Measurements from ENCODE around the gene MOCS2. TPM values are rescaled to one million over a fixed set of nuclear protein-coding genes. Genes with fewer than 3 reads are reported as not detected.

The MOCS2 gene
- total RNA-seq, 1 experiment from 2014 or later, result 25.0 TPM

- Histone ChIP-seq H2AFZ (ENCODE audit: low read length) (no peak overlapping the region), H3K4me1 (ENCODE audit: low read length) (no peaks in the 10 kb centered on the region), H4K20me1 (ENCODE audit: insufficient read depth, low read depth, low read length) (no peaks in the 10 kb centered on the region), H3K4me3 (ENCODE audit: low read length) (no peak overlapping the region), H3K27me3 (ENCODE audit: low read length) (no peaks in the 10 kb centered on the region), H3K9me3 (ENCODE audit: low read length) (no peaks in the 10 kb centered on the region), H3K4me2 (ENCODE audit: low read depth, low read length, poor library complexity, severe bottlenecking) (no peak overlapping the region), H3K79me2 (ENCODE audit: low read length) (no peaks in the 10 kb centered on the region), H3K27ac (ENCODE audit: low read length) (no peak overlapping the region), H3K9me2 (replicated peaks; ENCODE audit: insufficient read depth, low read length) (no peaks in the 10 kb centered on the region), H3K9ac (ENCODE audit: low read length) (no peak overlapping the region), H3K36me3 (ENCODE audit: insufficient read depth, low read length) (no peaks in the 10 kb centered on the region)
- DNase-seq, result peak; percentile 35
These were observed 19.3 kb downstream of the MOCS2 start for GRCh38 chr5:53090229-53090628.

DNA sequence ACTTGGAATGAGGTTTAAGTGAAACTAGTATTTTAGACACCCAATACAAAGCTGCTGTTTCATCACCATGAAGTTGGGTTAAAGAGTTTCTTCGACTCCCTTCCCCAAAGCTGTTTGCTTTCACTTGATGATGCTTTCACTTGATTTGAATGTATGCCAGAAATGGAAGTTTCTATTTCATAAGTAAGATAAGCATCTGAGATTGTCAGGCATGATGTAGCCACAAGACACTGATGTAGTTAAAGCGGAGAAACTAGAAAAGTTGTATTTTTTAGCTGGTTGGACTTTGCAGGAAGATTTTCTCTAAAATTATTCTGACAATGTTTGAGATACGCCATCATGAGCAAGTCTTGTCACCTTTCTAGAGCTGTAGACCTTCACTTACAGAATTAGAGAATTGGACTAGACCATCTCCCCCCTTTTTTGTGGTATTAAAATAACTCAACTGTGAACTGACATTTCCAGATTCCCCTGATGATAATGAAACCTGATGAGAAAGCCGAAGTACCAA lies 20.0 kb downstream of the MOCS2 start:
- H3K4me2 ChIP-seq (ENCODE audit: low read depth, low read length, poor library complexity, severe bottlenecking), result no peak overlapping the region
- H3K4me1 ChIP-seq (ENCODE audit: low read length), result no peaks in the 10 kb centered on the region
- no peak overlapping the region for H3K9ac ChIP-seq (ENCODE audit: low read length)
- H4K20me1 ChIP-seq (ENCODE audit: insufficient read depth, low read depth, low read length), result no peaks in the 10 kb centered on the region
- peak; percentile 20 for DNase-seq
- H2AFZ ChIP-seq (ENCODE audit: low read length), result no peak overlapping the region
- no peak overlapping the region for H3K4me3 ChIP-seq (ENCODE audit: low read length)
- H3K9me2 ChIP-seq (replicated peaks; ENCODE audit: insufficient read depth, low read length), result no peaks in the 10 kb centered on the region
- H3K36me3 ChIP-seq (ENCODE audit: insufficient read depth, low read length), result no peaks in the 10 kb centered on the region
- H3K9me3 ChIP-seq (ENCODE audit: low read length), result no peaks in the 10 kb centered on the region
- H3K27me3 ChIP-seq (ENCODE audit: low read length), result no peaks in the 10 kb centered on the region
- H3K79me2 ChIP-seq (ENCODE audit: low read length), result no peaks in the 10 kb centered on the region
- no peak overlapping the region for H3K27ac ChIP-seq (ENCODE audit: low read length)

- no peak overlapping the region for H3K27ac ChIP-seq (ENCODE audit: low read length)
- H3K4me1 ChIP-seq (ENCODE audit: low read length), result no peaks in the 10 kb centered on the region
- H3K9me2 ChIP-seq (replicated peaks; ENCODE audit: insufficient read depth, low read length), result no peaks in the 10 kb centered on the region
- H3K9ac ChIP-seq (ENCODE audit: low read length), result no peak overlapping the region
- no peaks in the 10 kb centered on the region for H3K27me3 ChIP-seq (ENCODE audit: low read length)
- H2AFZ ChIP-seq (ENCODE audit: low read length), result no peak overlapping the region
- no peaks in the 10 kb centered on the region for H3K9me3 ChIP-seq (ENCODE audit: low read length)
- H3K36me3 ChIP-seq (ENCODE audit: insufficient read depth, low read length), result no peaks in the 10 kb centered on the region
- H4K20me1 ChIP-seq (ENCODE audit: insufficient read depth, low read depth, low read length), result no peaks in the 10 kb centered on the region
- DNase-seq, result no peak
- no peak overlapping the region for H3K4me3 ChIP-seq (ENCODE audit: low read length)
- no peaks in the 10 kb centered on the region for H3K79me2 ChIP-seq (ENCODE audit: low read length)
- H3K4me2 ChIP-seq (ENCODE audit: low read depth, low read length, poor library complexity, severe bottlenecking), result no peak overlapping the region
These were observed 21.9 kb downstream of the MOCS2 start for GRCh38 chr5:53087621-53088121.

DNA sequence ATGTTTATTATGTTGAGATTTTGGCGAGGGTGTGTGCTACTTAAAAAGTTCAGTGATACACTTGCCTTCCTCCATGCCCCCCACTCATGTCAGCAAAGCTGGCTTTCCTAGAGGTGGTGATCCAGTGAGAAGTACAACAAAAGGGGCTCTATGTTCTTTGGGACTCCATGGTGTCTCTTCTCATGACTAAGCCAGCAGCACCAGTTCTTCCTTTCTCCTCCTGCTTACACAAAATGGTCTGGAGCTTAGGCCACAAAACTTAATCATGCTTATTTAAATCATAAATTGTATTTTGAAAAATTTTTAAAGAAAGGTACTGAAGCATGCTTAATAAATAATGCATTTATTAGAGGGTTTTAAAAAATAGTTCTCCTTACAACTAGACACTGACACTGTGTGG lies 22.4 kb downstream of the MOCS2 start:
- H3K4me1 ChIP-seq (ENCODE audit: low read length), result no peaks in the 10 kb centered on the region
- H3K27ac ChIP-seq (ENCODE audit: low read length), result no peak overlapping the region
- H3K9me2 ChIP-seq (replicated peaks; ENCODE audit: insufficient read depth, low read length), result no peaks in the 10 kb centered on the region
- H3K4me2 ChIP-seq (ENCODE audit: low read depth, low read length, poor library complexity, severe bottlenecking), result no peak overlapping the region
- H4K20me1 ChIP-seq (ENCODE audit: insufficient read depth, low read depth, low read length), result no peaks in the 10 kb centered on the region
- no peak overlapping the region for H3K4me3 ChIP-seq (ENCODE audit: low read length)
- H2AFZ ChIP-seq (ENCODE audit: low read length), result no peak overlapping the region
- no peaks in the 10 kb centered on the region for H3K79me2 ChIP-seq (ENCODE audit: low read length)
- no peaks in the 10 kb centered on the region for H3K9me3 ChIP-seq (ENCODE audit: low read length)
- no peaks in the 10 kb centered on the region for H3K36me3 ChIP-seq (ENCODE audit: insufficient read depth, low read length)
- no peak overlapping the region for H3K9ac ChIP-seq (ENCODE audit: low read length)
- no peaks in the 10 kb centered on the region for H3K27me3 ChIP-seq (ENCODE audit: low read length)
- no peak for DNase-seq

- Histone ChIP-seq H3K9me2 (replicated peaks; ENCODE audit: insufficient read depth, low read length) (no peaks in the 10 kb centered on the region), H4K20me1 (ENCODE audit: insufficient read depth, low read depth, low read length) (no peaks in the 10 kb centered on the region), H3K9ac (ENCODE audit: low read length) (no peak overlapping the region), H3K9me3 (ENCODE audit: low read length) (no peaks in the 10 kb centered on the region), H2AFZ (ENCODE audit: low read length) (no peak overlapping the region), H3K4me1 (ENCODE audit: low read length) (no peaks in the 10 kb centered on the region), H3K36me3 (ENCODE audit: insufficient read depth, low read length) (no peaks in the 10 kb centered on the region), H3K27me3 (ENCODE audit: low read length) (no peaks in the 10 kb centered on the region), H3K79me2 (ENCODE audit: low read length) (no peaks in the 10 kb centered on the region), H3K4me2 (ENCODE audit: low read depth, low read length, poor library complexity, severe bottlenecking) (no peak overlapping the region), H3K27ac (ENCODE audit: low read length) (no peak overlapping the region), H3K4me3 (ENCODE audit: low read length) (no peak overlapping the region)
- no peak for DNase-seq
These were observed 24.9 kb downstream of the MOCS2 start for GRCh38 chr5:53084546-53085255.

- no peaks in the 10 kb centered on the region for H3K9me2 ChIP-seq (replicated peaks; ENCODE audit: insufficient read depth, low read length)
- no peak overlapping the region for H3K9ac ChIP-seq (ENCODE audit: low read length)
These were observed 25.6 kb downstream of the MOCS2 start for GRCh38 chr5:53083927-53084326.

DNA sequence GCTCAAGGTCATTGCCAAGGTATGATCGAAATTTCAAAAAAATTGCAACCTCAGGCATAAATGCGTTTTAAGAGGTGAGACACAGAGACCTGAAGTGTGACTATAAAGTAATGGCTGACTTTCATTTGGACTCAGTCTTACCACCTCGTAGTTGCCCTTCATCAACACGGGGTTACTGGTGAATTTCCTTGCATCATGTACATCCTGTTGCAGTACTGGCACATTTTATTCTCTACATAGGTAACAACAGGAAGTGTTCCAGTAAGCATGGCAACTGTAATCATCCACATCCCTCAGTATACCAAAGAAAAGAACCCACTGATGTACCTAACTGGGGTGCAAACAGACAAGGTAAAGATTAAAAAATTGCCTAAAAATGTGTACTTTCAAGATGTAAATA lies 29.3 kb downstream of the MOCS2 start:
- H3K36me3 ChIP-seq (ENCODE audit: insufficient read depth, low read length), result no peaks in the 10 kb centered on the region
- no peaks in the 10 kb centered on the region for H3K27me3 ChIP-seq (ENCODE audit: low read length)
- no peaks in the 10 kb centered on the region for H3K9me2 ChIP-seq (replicated peaks; ENCODE audit: insufficient read depth, low read length)
- H3K4me3 ChIP-seq (ENCODE audit: low read length), result no peak overlapping the region
- H3K9me3 ChIP-seq (ENCODE audit: low read length), result no peaks in the 10 kb centered on the region
- H4K20me1 ChIP-seq (ENCODE audit: insufficient read depth, low read depth, low read length), result no peaks in the 10 kb centered on the region
- DNase-seq, result peak; percentile 23
- H3K9ac ChIP-seq (ENCODE audit: low read length), result no peak overlapping the region
- H3K4me2 ChIP-seq (ENCODE audit: low read depth, low read length, poor library complexity, severe bottlenecking), result no peak overlapping the region
- no peak overlapping the region for H2AFZ ChIP-seq (ENCODE audit: low read length)
- no peaks in the 10 kb centered on the region for H3K79me2 ChIP-seq (ENCODE audit: low read length)
- H3K27ac ChIP-seq (ENCODE audit: low read length), result no peak overlapping the region
- no peaks in the 10 kb centered on the region for H3K4me1 ChIP-seq (ENCODE audit: low read length)

More at GRCh38 chr5:53083927-53084326, 25.6 kb downstream of the MOCS2 start:
- Histone ChIP-seq H2AFZ (ENCODE audit: low read length) (no peak overlapping the region), H4K20me1 (ENCODE audit: insufficient read depth, low read depth, low read length) (no peaks in the 10 kb centered on the region), H3K4me1 (ENCODE audit: low read length) (no peaks in the 10 kb centered on the region), H3K4me2 (ENCODE audit: low read depth, low read length, poor library complexity, severe bottlenecking) (no peak overlapping the region), H3K36me3 (ENCODE audit: insufficient read depth, low read length) (no peaks in the 10 kb centered on the region), H3K27ac (ENCODE audit: low read length) (no peak overlapping the region), H3K9me3 (ENCODE audit: low read length) (no peaks in the 10 kb centered on the region), H3K27me3 (ENCODE audit: low read length) (no peaks in the 10 kb centered on the region), H3K4me3 (ENCODE audit: low read length) (no peak overlapping the region), H3K79me2 (ENCODE audit: low read length) (no peaks in the 10 kb centered on the region)
- no peak for DNase-seq

DNA sequence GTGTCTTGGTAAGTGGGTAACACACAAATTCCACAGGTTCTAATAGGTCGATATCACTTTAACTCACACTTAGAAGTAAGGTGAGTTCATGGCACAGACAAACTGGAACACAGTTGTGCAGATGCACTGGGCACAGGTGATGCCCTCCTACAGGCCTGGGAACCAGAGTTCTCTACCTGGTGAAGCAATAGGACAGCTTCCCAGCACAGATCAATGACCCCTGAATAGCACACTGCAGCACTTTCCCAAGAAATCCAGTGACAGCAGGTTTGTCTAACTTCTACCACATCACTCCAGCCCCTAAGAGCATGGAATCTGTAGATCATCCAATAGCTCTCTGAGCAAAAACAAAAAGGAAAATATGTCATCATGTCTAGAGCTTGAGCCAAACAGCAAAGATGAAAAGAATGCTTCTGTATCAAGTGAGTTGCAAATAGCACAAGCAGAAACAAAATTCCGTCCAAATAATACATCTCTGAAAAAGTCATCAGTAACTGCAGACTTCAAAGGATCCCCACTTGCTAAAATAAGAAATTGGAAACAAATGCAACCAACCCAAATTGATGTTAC lies 33.5 kb downstream of the MOCS2 start:
- Histone ChIP-seq H3K79me2 (ENCODE audit: low read length) (no peaks in the 10 kb centered on the region), H3K4me3 (ENCODE audit: low read length) (no peak overlapping the region), H3K27me3 (ENCODE audit: low read length) (no peaks in the 10 kb centered on the region), H3K9me3 (ENCODE audit: low read length) (no peaks in the 10 kb centered on the region), H3K9ac (ENCODE audit: low read length) (no peak overlapping the region), H3K4me2 (ENCODE audit: low read depth, low read length, poor library complexity, severe bottlenecking) (no peak overlapping the region), H2AFZ (ENCODE audit: low read length) (no peak overlapping the region), H4K20me1 (ENCODE audit: insufficient read depth, low read depth, low read length) (no peaks in the 10 kb centered on the region), H3K36me3 (ENCODE audit: insufficient read depth, low read length) (no peaks in the 10 kb centered on the region), H3K27ac (ENCODE audit: low read length) (no peak overlapping the region), H3K9me2 (replicated peaks; ENCODE audit: insufficient read depth, low read length) (no peaks in the 10 kb centered on the region), H3K4me1 (ENCODE audit: low read length) (no peaks in the 10 kb centered on the region)
- no peak for DNase-seq

All from Karpas-422 (cell line).